T-helper 2 cell treated with Interferon-gamma antibody and Interleukin-4, amounts not matched to agents 5 μg/mL and 100 μg/mL, for 36 hours (primary cell): ENCODE measurements around the gene TADA1.

Experiments
- DNase-seq: peaks from one replicate; pipeline ENCODE4 v3.0.0; 2021; ENCODE audit warnings: low spot score
- H3K27ac Mint-ChIP-seq: one replicate; pipeline ENCODE4 v1.8.0; 2021; ENCODE audit warnings: mild to moderate bottlenecking, mixed read lengths
- H3K27me3 Mint-ChIP-seq: one replicate; pipeline ENCODE4 v1.8.0; 2021; ENCODE audit warnings: low read depth, mixed read lengths
- H3K36me3 Mint-ChIP-seq: one replicate; pipeline ENCODE4 v1.8.0; 2021; ENCODE audit warnings: low read depth, mixed read lengths
- H3K4me1 Mint-ChIP-seq: one replicate; pipeline ENCODE4 v1.8.0; 2021; ENCODE audit warnings: low read depth, mixed read lengths
- H3K4me3 Mint-ChIP-seq: one replicate; pipeline ENCODE4 v1.8.0; 2022; ENCODE audit warnings: mild to moderate bottlenecking, moderate library complexity, mixed read lengths
- H3K9me3 Mint-ChIP-seq: one replicate; pipeline ENCODE4 v1.8.0; 2021; ENCODE audit warnings: mixed read lengths

TADA1 gene

DNA sequence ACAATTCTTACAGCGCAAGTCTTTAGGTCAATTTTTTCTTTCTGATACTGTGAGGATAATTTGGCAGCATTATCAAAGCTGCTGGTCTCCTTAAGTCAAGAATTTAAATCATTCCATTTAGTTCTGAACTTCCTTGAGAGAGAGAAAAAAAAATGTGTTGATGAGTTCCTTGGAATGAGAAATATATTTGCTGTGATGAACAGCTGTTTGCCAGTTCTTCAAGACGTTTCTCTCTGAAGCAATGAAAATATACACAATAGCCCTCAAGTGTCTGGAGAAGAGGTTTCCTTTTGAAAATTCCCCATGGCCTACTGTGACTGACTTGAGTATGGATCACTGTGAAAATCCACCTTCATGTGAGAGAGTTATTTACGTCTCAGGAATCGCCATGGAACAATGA is 31.0 kb upstream of the TADA1 start:
- H3K4me3 Mint-ChIP-seq, result no peak overlapping the region
- H3K27me3 Mint-ChIP-seq, result peaks cover 9% of the 10 kb centered on the region
- peaks cover 41% of the 10 kb centered on the region for H3K4me1 Mint-ChIP-seq
- H3K27ac Mint-ChIP-seq, result no peak overlapping the region
- no peak for DNase-seq
- peaks cover 9% of the 10 kb centered on the region for H3K36me3 Mint-ChIP-seq
- H3K9me3 Mint-ChIP-seq, result peaks cover 11% of the 10 kb centered on the region

DNA sequence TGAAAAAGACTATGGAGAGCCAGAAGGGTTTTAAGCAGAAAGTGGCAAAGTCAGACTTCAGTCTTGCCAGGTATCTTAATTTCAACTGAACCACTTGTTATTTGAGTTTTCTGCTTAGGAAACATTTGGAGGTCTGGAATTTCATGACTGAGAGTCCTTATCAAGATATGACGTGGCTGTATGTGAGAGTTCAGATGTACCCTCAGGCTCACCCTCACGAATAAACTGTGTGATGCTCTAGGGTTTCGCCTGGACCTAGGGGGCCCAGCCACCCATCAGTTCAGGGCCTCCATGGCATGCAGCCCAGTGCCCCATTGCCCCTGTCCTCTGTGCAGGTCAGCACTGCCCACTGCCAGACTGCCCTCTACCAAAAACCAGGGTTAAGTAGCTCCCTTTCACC is 30.6 kb upstream of the TADA1 start:
- H3K4me3 Mint-ChIP-seq, result peak overlapping the region; percentile 71
- peaks cover 5% of the 10 kb centered on the region for H3K36me3 Mint-ChIP-seq
- no peak overlapping the region for H3K27ac Mint-ChIP-seq
- no peak for DNase-seq
- H3K4me1 Mint-ChIP-seq, result peaks cover 42% of the 10 kb centered on the region
- H3K27me3 Mint-ChIP-seq, result peaks cover 9% of the 10 kb centered on the region
- H3K9me3 Mint-ChIP-seq, result peaks cover 7% of the 10 kb centered on the region

DNA sequence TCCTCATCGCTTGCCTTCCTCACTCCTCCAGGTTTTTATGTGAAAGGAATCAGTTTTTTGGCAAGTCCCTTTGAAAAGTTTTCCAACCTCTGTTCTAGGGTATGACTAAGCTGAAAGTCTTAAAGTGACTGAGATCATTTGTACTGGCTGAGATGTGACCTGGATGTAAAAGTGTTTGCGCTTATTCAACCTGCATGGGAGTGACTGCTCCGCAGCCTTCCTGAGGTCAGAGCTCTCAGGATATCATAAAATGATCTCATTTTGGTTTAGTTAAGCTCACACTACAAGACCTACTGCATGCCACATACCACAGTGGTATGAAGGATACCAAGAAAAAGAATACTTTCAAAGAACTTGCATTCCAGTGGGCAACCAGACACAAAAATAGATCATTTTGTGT is 29.8 kb upstream of the TADA1 start:
- Mint-ChIP-seq H3K36me3 (peaks cover 3% of the 10 kb centered on the region), H3K4me3 (peak overlapping the region; percentile 71), H3K9me3 (peaks cover under 1% of the 10 kb centered on the region), H3K4me1 (peaks cover 39% of the 10 kb centered on the region), H3K27ac (peak overlapping the region; percentile 76), H3K27me3 (peaks cover 11% of the 10 kb centered on the region)
- peak; percentile 41 for DNase-seq

DNA sequence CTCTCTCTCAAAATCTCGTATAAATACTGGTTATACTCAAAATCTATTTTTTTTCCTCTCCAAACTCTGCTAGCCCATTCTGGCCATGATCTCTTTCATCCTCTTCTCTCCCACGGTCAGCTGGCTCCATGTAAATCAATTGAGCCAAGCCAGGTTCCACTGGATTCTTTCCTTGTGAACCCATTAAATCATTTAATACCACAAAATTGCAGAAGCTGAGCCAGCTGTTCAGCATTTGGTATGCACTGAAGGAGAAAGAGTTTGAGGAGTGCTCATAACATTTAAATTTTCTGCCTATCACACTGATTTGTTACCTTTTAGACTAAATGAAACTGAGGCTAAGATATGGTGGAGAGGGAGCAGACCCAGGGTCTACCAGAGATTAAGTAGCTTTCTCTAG is 29.1 kb upstream of the TADA1 start:
- Mint-ChIP-seq H3K9me3 (no peaks in the 10 kb centered on the region), H3K36me3 (no peaks in the 10 kb centered on the region), H3K4me1 (peaks cover 34% of the 10 kb centered on the region), H3K4me3 (no peak overlapping the region), H3K27me3 (peaks cover 13% of the 10 kb centered on the region), H3K27ac (no peak overlapping the region)
- no peak for DNase-seq

DNA sequence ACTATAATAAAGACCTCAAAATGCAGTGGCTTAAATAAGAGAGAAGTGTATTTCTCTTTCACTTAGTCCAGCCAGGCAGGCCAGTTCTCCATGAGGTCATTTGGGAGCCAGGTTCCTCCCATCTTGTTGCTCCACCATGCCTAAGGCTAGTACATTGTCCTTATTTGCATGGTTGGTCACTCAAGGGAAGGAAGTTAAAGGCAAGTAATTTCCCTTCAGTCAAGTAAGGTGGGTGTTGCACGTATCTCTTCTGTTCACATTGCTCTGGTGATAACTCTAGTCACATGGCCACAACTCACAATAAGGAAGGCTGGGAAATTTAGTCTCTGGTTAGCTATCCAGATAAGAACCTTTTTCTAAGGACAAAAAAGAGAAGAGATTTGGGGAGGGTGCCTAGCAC is 27.2 kb upstream of the TADA1 start:
- H3K4me3 Mint-ChIP-seq, result no peak overlapping the region
- H3K9me3 Mint-ChIP-seq, result peaks cover 4% of the 10 kb centered on the region
- no peak for DNase-seq
- H3K27me3 Mint-ChIP-seq, result peaks cover 22% of the 10 kb centered on the region
- no peak overlapping the region for H3K27ac Mint-ChIP-seq
- H3K36me3 Mint-ChIP-seq, result no peaks in the 10 kb centered on the region
- peaks cover 34% of the 10 kb centered on the region for H3K4me1 Mint-ChIP-seq

DNA sequence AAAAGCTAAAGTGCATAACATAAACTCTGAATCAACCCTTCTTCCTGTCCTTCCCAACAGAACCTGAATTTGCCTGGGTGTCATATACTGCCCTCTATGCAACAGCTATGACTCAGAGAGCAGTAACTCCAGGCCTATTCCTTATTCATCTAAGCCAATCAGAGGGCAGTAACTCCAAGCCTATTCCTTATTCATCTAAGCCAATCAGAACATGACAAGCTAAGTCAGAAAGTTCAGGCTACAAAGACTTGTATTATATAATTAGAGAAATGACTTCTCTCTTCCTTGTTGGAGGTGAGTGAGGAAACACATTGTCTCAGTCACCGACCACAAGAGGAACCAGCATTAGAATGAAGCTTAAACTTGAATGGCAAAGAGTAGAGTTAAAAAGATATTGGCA is 26.2 kb upstream of the TADA1 start:
- H3K4me1 Mint-ChIP-seq, result peaks cover 31% of the 10 kb centered on the region
- no peak overlapping the region for H3K27ac Mint-ChIP-seq
- no peaks in the 10 kb centered on the region for H3K36me3 Mint-ChIP-seq
- H3K4me3 Mint-ChIP-seq, result no peak overlapping the region
- peaks cover 22% of the 10 kb centered on the region for H3K27me3 Mint-ChIP-seq
- peaks cover 8% of the 10 kb centered on the region for H3K9me3 Mint-ChIP-seq
- no peak for DNase-seq

DNA sequence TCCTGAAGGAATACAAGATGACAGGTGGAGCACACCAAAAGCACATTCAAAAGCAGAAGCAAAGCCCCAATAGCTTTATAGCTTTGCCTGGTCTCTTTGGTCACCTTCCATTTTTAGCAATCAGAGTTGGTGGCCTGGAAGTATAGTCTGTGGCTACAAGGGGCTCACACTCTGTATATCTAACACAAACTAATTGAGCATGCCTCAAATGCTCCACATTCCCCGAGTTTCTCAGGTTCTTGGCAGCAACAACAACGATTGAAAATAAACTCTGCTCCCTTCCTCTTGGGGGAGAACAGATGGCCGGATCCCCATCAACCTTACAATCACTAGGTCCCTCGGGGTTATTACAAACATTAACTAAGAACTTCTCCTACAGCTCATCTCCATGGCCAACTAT is 24.9 kb upstream of the TADA1 start:
- no peak for DNase-seq
- Mint-ChIP-seq H3K4me1 (peaks cover 21% of the 10 kb centered on the region), H3K4me3 (no peak overlapping the region), H3K27ac (no peak overlapping the region), H3K36me3 (peaks cover 3% of the 10 kb centered on the region), H3K9me3 (peaks cover 15% of the 10 kb centered on the region), H3K27me3 (peaks cover 28% of the 10 kb centered on the region)

DNA sequence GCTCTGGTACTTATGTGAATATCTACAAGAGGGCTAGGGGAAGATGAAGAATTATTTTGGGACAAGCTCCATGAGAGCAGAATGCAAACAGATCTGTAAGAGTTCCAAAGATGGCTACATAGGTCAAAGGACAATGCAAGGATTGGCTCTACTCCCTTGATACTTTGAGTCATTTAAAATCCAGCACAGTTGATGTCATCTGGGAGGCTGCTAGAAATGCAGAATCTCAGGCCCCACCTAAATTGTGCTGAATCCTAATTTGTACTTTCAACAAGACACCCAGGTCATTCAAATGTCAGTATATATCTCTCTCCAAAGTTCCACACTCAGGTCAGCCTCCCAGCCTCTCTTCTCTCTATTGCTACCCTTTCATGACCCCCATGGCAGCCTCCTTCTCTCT is 23.7 kb upstream of the TADA1 start:
- Mint-ChIP-seq H3K36me3 (peaks cover 3% of the 10 kb centered on the region), H3K27ac (no peak overlapping the region), H3K4me1 (peaks cover 10% of the 10 kb centered on the region), H3K4me3 (no peak overlapping the region), H3K27me3 (peaks cover 35% of the 10 kb centered on the region), H3K9me3 (peaks cover 17% of the 10 kb centered on the region)
- no peak for DNase-seq

DNA sequence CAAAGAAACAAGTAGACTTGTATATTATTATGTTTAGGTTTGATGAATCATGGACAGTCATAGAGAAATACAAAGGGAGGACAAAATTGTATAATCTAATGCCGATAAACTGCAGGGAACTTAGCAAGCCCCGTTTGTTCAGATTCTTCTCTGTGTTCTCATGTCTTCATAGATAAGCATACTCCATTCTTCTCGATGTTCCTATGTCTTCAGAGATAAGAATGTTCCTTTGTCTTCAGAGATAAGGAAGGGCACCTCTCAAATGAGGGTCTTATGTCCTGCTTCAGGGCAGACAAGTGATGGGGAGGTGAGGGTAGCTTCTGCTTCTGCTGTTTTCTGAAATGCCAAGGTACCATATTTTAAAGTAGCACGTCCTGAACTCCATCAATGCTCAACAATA is 19.7 kb upstream of the TADA1 start:
- no peak for DNase-seq
- Mint-ChIP-seq H3K4me1 (peaks cover 1% of the 10 kb centered on the region), H3K4me3 (no peak overlapping the region), H3K27ac (no peak overlapping the region), H3K9me3 (peaks cover 17% of the 10 kb centered on the region), H3K27me3 (peaks cover 49% of the 10 kb centered on the region), H3K36me3 (peaks cover 3% of the 10 kb centered on the region)

DNA sequence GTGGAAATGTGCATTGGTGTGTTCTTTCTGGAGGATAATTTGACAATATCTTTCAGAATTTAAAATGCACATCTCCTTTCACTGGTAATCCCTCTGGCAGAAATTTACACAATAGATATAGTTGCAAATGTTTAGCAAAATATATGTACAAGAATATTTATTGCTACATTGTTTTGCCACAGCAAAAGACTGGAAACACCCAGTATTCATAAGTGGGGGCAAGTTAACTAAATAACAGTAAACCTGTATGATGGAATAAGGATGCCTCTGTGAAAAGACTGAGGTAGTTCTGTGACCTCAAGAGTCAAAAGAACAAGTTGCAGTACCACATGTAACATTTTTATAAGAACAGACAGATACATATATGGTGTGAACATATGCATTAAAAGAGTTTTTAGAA is 13.7 kb upstream of the TADA1 start:
- Mint-ChIP-seq H3K4me1 (peaks cover 15% of the 10 kb centered on the region), H3K27me3 (peaks cover 54% of the 10 kb centered on the region), H3K4me3 (no peak overlapping the region), H3K27ac (no peak overlapping the region), H3K9me3 (no peaks in the 10 kb centered on the region), H3K36me3 (no peaks in the 10 kb centered on the region)
- no peak for DNase-seq

DNA sequence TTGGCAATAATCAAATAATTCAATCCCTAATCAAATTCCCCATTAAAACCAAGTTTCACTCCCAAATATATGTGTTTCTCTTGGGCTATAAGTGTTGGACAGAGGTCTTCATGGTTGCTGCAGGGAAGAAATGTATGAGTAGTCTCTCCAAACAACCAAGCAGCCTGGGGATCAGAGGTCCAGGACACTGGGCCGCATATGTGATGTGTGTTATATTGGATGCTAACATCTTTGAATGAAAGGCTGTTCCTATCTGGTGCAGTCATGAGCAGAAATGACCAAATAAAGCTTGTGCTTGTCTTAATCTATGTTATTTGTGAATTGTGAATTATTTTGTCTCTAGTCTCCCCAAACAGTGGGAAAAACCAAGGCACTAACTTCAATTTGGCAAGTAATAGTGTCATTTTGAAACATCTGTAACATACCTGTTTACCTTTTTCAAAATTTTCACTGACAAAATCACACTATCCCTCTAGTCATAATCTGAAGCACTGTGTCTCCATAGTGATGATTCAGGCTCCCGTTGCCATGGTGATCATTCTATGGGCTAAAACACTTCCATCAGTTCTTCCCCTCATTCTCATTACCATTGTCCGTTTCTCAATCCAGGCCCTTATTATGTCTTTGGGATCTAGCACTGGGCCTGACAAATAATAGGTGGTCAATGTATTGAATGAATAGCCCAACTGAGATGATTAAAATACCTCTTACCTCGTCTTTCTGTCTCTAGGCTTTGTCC is 12.5 kb upstream of the TADA1 start:
- Mint-ChIP-seq H3K4me1 (peaks cover 23% of the 10 kb centered on the region), H3K27me3 (peaks cover 47% of the 10 kb centered on the region), H3K4me3 (no peak overlapping the region), H3K9me3 (no peaks in the 10 kb centered on the region), H3K36me3 (no peaks in the 10 kb centered on the region), H3K27ac (no peak overlapping the region)
- DNase-seq, result no peak

DNA sequence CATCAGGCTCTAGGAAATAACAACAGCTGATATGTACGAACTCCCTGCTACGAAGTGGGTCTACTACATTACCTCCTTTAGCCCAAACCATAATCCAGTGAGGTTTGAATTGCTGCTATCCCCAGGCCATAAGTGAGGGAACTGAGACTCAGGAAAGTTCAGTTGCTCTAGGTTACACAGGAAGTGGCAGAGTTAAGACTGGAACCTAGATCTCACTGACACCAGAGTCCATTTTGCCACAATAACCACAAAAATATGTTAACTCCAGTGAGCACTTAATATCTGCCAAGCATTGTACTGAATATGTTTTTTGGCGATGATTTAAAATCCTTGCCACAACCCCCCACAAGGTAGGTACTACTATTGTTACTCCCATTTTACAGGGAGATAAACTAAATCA is 8.9 kb upstream of the TADA1 start:
- no peak for DNase-seq
- Mint-ChIP-seq H3K4me3 (no peak overlapping the region), H3K9me3 (no peaks in the 10 kb centered on the region), H3K27ac (no peak overlapping the region), H3K36me3 (no peaks in the 10 kb centered on the region), H3K4me1 (peaks cover 20% of the 10 kb centered on the region), H3K27me3 (peaks cover 42% of the 10 kb centered on the region)

DNA sequence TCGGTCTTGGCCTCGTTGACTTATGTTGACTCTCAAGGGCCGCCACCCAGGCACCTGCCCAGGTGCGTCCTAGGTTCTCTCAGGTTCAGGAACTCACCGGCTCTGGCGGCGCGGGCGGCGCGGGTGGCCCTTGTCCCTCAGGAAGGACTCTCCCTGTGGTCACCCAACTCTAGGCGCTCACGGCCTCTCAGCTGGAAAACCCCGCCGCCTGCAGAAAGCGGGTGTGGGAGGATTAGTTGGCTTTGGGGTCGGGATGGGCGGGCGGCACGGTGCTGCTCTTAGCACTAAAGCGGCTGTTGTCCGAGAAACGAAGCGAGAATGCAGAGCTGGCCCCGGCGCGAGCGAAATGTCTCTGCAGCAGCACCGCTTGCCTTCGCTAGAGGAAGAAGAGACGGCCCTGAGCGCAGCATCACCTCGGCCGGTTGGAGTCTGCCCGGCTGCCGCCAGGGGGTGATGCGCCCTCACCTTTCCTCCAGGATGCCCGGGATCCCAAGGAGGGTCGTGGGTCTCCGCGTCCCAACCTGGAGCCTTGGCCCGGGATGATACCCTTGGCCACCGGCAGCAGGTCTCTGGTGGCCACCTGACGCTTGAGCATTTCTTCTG is 8.1 kb upstream of the TADA1 start:
- DNase-seq, result no peak
- H3K4me3 Mint-ChIP-seq, result peak overlapping the region; percentile 54
- peaks cover 16% of the 10 kb centered on the region for H3K4me1 Mint-ChIP-seq
- no peak overlapping the region for H3K27ac Mint-ChIP-seq
- no peaks in the 10 kb centered on the region for H3K36me3 Mint-ChIP-seq
- no peaks in the 10 kb centered on the region for H3K9me3 Mint-ChIP-seq
- H3K27me3 Mint-ChIP-seq, result peaks cover 35% of the 10 kb centered on the region

DNA sequence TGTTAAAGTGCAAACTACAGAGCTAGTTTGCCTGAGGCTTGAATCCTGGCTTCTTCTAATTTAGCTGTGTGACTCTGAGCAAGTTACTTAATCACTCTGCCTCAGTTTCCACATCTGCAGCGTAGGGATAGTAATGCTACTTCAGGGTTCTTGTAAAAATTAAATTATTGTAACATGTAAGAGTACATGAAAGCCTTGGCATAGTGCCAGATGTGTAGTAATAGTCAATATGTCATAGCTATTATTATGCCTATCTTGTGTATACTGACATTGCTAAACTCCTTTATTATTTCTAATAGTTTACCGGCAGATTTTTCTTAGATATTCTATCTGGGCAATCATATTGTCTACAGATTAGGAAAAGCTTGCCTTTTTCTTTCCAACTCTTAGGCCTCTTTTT is 6.8 kb upstream of the TADA1 start:
- DNase-seq, result no peak
- Mint-ChIP-seq H3K27ac (no peak overlapping the region), H3K4me1 (peaks cover 16% of the 10 kb centered on the region), H3K9me3 (no peaks in the 10 kb centered on the region), H3K4me3 (no peak overlapping the region), H3K36me3 (no peaks in the 10 kb centered on the region), H3K27me3 (peaks cover 22% of the 10 kb centered on the region)
